K562 (cell line): ENCODE data around the gene FOXK2.

Experiments used
- EP300 ChIP-seq: IDR thresholded peaks from 2 replicates; pipeline ENCODE4 v1.6.1; 2012; ENCODE audit warnings: low read length, improper control_type of control experiment
- MCM3 ChIP-seq: fragments of 450-650 bp; IDR thresholded peaks from 2 replicates; pipeline ENCODE4 v1.6.1; 2016
- POLR2A ChIP-seq: fragments of 450-650 bp; conservative IDR thresholded peaks from 2 replicates; pipeline ENCODE4 v1.6.1; 2016
- ZNF239 ChIP-seq: fragments of 250-450 bp; sonication (Bioruptor Pico); IDR thresholded peaks from 2 replicates; pipeline ENCODE4 v1.4.0; 2020; ENCODE audit warnings: mild to moderate bottlenecking
- TF ChIP-seq, protein P1 (sequence below): sonication (generic); formaldehyde crosslinking; IDR thresholded peaks from 2 replicates; pipeline ENCODE4 v1.8.0; 2022; ENCODE audit warnings: mild to moderate bottlenecking, low read depth, missing genetic modification reagents

DNA sequence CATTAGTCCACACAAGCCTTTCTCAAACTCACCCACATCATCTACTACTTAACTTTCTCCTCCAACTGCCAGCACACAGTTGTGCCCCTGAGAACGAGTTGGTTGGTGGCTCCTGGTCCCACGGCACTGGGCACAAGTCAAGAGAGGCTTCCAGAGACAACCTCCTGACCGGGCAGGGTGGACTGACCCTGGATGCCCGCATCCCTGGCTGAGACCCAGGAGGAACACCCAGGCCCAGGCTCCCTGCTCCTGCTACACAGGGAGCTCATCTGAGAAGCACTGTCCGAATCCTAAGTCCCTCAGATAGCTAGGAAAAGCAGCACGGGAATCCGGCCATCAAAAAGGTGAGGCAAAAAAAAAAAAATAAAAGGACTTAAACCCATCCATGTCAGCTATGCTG, 99.7 kb downstream of the FOXK2 start:
- TF ChIP-seq, protein P1, sequence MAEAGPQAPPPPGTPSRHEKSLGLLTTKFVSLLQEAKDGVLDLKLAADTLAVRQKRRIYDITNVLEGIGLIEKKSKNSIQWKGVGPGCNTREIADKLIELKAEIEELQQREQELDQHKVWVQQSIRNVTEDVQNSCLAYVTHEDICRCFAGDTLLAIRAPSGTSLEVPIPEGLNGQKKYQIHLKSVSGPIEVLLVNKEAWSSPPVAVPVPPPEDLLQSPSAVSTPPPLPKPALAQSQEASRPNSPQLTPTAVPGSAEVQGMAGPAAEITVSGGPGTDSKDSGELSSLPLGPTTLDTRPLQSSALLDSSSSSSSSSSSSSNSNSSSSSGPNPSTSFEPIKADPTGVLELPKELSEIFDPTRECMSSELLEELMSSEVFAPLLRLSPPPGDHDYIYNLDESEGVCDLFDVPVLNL (CRISPR knock-in tag): no peak
- TF ChIP-seq EP300 (no peak), MCM3 (no peak), ZNF239 (CRISPR knock-in tag) (no peak), POLR2A (no peak)
